Memory B cell (primary cell): ENCODE measurements around the gene CDC26.
"Not testable (repeated sequence)": the region's sequence is repeated elsewhere in the genome, so short reads cannot be mapped to it uniquely, and the experiment has no call there.

Source experiments
- ATAC-seq: fragments of 150-1000 bp; cut with Tn5 transposase; 2 replicates; pipeline ENCODE4 v1.10.0; 2021; ENCODE audit warnings: low read depth, mild to moderate bottlenecking, moderate library complexity
- DNase-seq, 2 donors: peaks; one replicate each; pipeline ENCODE4 v3.0.0; 2022; ENCODE audit warnings: low spot score in 2 of 2
- H3K27ac Mint-ChIP-seq: one replicate; pipeline ENCODE4 v1.8.0; 2022; ENCODE audit warnings: mild to moderate bottlenecking, moderate library complexity, mixed read lengths
- H3K27me3 Mint-ChIP-seq: one replicate; pipeline ENCODE4 v1.8.0; 2022; ENCODE audit warnings: mixed read lengths
- H3K36me3 Mint-ChIP-seq: one replicate; pipeline ENCODE4 v1.8.0; 2022; ENCODE audit warnings: mild to moderate bottlenecking, mixed read lengths
- H3K4me1 Mint-ChIP-seq: one replicate; pipeline ENCODE4 v1.8.0; 2022; ENCODE audit warnings: mixed read lengths
- H3K4me3 Mint-ChIP-seq: one replicate; pipeline ENCODE4 v1.8.0; 2022; ENCODE audit warnings: mild to moderate bottlenecking, moderate library complexity, mixed read lengths
- H3K9me3 Mint-ChIP-seq: one replicate; pipeline ENCODE4 v1.8.0; 2022; ENCODE audit warnings: mixed read lengths

Gene CDC26

DNA sequence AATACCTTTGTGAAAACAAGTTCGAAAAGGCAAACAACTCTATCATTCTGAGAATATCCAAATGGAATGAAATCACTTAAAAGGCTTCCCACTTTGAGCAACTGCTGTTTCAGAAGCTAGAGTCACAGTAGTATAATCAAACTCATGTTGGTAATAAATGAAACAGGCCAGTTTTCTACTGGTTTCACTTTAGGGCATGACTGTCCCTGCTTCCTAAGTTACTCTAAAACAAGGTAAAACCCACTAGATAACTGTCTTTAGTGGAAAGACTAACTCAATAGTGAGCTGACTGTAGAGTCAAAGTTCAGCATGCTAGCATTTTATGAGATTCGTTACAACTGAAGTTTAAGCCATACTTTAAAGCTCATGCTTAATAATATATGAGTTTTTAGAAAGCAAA, 6.0 kb downstream of the CDC26 start:
- DNase-seq: no peak
- no peak for ATAC-seq
- Mint-ChIP-seq H3K9me3 (no peaks in the 10 kb centered on the region), H3K4me3 (no peak overlapping the region), H3K4me1 (peaks cover 12% of the 10 kb centered on the region), H3K27ac (no peak overlapping the region), H3K27me3 (no peaks in the 10 kb centered on the region), H3K36me3 (peaks cover 29% of the 10 kb centered on the region)

GRCh38 chr9:113267911-113268566, 7.3 kb downstream of the CDC26 start:
- DNase-seq (no peak), ATAC-seq (no peak)
- Mint-ChIP-seq H3K36me3 (peaks cover 31% of the 10 kb centered on the region), H3K4me1 (peaks cover 9% of the 10 kb centered on the region), H3K4me3 (no peak overlapping the region), H3K27me3 (no peaks in the 10 kb centered on the region), H3K27ac (peak overlapping the region; percentile 31), H3K9me3 (no peaks in the 10 kb centered on the region)

- no peaks in the 10 kb centered on the region for H3K27me3 Mint-ChIP-seq
- ATAC-seq: no peak
- H3K36me3 Mint-ChIP-seq: peaks cover 32% of the 10 kb centered on the region
- DNase-seq: no peak
- H3K4me1 Mint-ChIP-seq: peaks cover 9% of the 10 kb centered on the region
- no peaks in the 10 kb centered on the region for H3K9me3 Mint-ChIP-seq
- H3K27ac Mint-ChIP-seq: no peak overlapping the region
- H3K4me3 Mint-ChIP-seq: no peak overlapping the region
Measured at GRCh38 chr9:113266174-113266573, 9.2 kb downstream of the CDC26 start.

- H3K9me3 Mint-ChIP-seq: no peaks in the 10 kb centered on the region
- H3K4me1 Mint-ChIP-seq: no peaks in the 10 kb centered on the region
- no peak overlapping the region for H3K4me3 Mint-ChIP-seq
- no peak for ATAC-seq
- H3K27ac Mint-ChIP-seq: no peak overlapping the region
- H3K27me3 Mint-ChIP-seq: no peaks in the 10 kb centered on the region
- H3K36me3 Mint-ChIP-seq: peaks cover 18% of the 10 kb centered on the region
- no peak for DNase-seq
Measured at GRCh38 chr9:113261917-113262671, 13.3 kb downstream of the CDC26 start.

- H3K9me3 Mint-ChIP-seq: no peaks in the 10 kb centered on the region
- no peak overlapping the region for H3K27ac Mint-ChIP-seq
- peaks cover 12% of the 10 kb centered on the region for H3K36me3 Mint-ChIP-seq
- ATAC-seq (no peak), DNase-seq (no peak)
- H3K4me1 Mint-ChIP-seq: no peaks in the 10 kb centered on the region
- no peak overlapping the region for H3K4me3 Mint-ChIP-seq
- H3K27me3 Mint-ChIP-seq: no peaks in the 10 kb centered on the region
Measured at GRCh38 chr9:113258282-113258681, 17.1 kb downstream of the CDC26 start.

GRCh38 chr9:113257863-113258262, 17.5 kb downstream of the CDC26 start:
- no peak for DNase-seq
- Mint-ChIP-seq H3K9me3 (no peaks in the 10 kb centered on the region), H3K36me3 (peaks cover 12% of the 10 kb centered on the region), H3K27me3 (no peaks in the 10 kb centered on the region), H3K4me1 (no peaks in the 10 kb centered on the region), H3K27ac (no peak overlapping the region), H3K4me3 (no peak overlapping the region)
- no peak for ATAC-seq

GRCh38 chr9:113255438-113255837, 19.9 kb downstream of the CDC26 start:
- ATAC-seq (no peak), DNase-seq (no peak)
- H3K27me3 Mint-ChIP-seq: no peaks in the 10 kb centered on the region
- peaks cover 8% of the 10 kb centered on the region for H3K36me3 Mint-ChIP-seq
- H3K9me3 Mint-ChIP-seq: no peaks in the 10 kb centered on the region
- H3K4me1 Mint-ChIP-seq: no peaks in the 10 kb centered on the region
- no peak overlapping the region for H3K27ac Mint-ChIP-seq
- H3K4me3 Mint-ChIP-seq: no peak overlapping the region

- no peaks in the 10 kb centered on the region for H3K4me1 Mint-ChIP-seq
- no peaks in the 10 kb centered on the region for H3K9me3 Mint-ChIP-seq
- peaks cover 5% of the 10 kb centered on the region for H3K36me3 Mint-ChIP-seq
- H3K27ac Mint-ChIP-seq: no peak overlapping the region
- DNase-seq (no peak), ATAC-seq (no peak)
- H3K27me3 Mint-ChIP-seq: no peaks in the 10 kb centered on the region
- H3K4me3 Mint-ChIP-seq: no peak overlapping the region
Measured at GRCh38 chr9:113254991-113255390, 20.4 kb downstream of the CDC26 start.

DNA sequence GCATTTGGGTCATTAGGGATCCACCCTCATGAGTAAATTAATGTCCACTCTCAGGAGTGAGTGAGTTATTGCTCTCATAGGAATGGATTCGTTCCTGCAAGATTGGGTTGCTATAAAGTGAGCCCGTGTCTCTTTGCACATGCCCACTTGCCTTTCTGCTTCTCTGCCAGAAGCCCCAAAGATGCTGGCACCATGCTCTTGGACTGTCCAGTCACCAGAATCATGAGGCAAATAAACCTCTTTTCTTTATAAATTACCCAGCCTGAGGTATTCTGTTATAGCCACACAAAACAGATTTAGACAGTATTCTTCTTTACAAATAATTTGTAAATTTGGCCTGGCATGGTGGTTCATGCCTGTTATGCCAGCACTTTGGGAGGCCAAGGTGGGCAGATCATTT, 24.6 kb downstream of the CDC26 start:
- Mint-ChIP-seq H3K36me3 (peaks cover 2% of the 10 kb centered on the region), H3K4me3 (no peak overlapping the region), H3K27me3 (no peaks in the 10 kb centered on the region), H3K9me3 (no peaks in the 10 kb centered on the region), H3K27ac (no peak overlapping the region), H3K4me1 (no peaks in the 10 kb centered on the region)
- ATAC-seq (no peak), DNase-seq (no peak)

DNA sequence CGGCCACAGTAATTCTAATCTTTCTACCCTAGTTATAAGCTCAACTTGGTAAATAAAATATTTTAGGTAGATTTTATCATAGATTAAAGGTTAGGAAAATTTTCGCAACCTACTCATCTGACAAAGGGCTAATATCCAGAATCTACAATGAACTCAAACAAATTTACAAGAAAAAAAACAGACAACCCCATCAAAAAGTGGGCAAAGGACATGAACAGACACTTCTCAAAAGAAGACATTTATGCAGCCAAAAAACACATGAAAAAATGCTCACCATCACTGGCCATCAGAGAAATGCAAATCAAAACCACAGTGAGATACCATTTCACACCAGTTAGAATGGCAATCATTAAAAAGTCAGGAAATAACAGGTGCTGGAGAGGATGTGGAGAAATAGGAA, 25.7 kb downstream of the CDC26 start:
- H3K4me3 Mint-ChIP-seq, ATAC-seq, H3K27me3 Mint-ChIP-seq, DNase-seq, H3K4me1 Mint-ChIP-seq, H3K27ac Mint-ChIP-seq, H3K36me3 Mint-ChIP-seq, H3K9me3 Mint-ChIP-seq: not testable (repeated sequence)

DNA sequence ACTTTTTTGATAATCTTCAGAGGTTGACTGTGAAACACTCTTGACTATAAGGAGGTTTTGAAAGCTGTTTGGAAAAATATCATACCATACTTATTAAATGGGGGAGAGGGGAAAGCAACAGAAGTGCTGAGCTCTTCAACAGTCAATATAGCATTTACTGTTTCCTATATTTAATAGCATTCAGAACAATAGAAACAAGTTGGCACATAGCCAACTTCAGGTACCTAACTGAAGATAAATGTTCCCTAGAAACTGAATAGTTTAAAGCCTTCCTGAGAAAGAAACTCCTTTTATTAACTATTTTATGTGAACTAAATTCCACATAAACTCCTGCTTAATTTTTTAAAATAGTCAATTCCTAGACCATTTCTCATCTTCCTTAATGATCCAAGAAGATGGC, 27.7 kb downstream of the CDC26 start:
- peaks cover 2% of the 10 kb centered on the region for H3K36me3 Mint-ChIP-seq
- H3K4me1 Mint-ChIP-seq: peaks cover 3% of the 10 kb centered on the region
- H3K27ac Mint-ChIP-seq: no peak overlapping the region
- no peak for DNase-seq
- no peak overlapping the region for H3K4me3 Mint-ChIP-seq
- H3K27me3 Mint-ChIP-seq: no peaks in the 10 kb centered on the region
- H3K9me3 Mint-ChIP-seq: no peaks in the 10 kb centered on the region
- no peak for ATAC-seq

DNA sequence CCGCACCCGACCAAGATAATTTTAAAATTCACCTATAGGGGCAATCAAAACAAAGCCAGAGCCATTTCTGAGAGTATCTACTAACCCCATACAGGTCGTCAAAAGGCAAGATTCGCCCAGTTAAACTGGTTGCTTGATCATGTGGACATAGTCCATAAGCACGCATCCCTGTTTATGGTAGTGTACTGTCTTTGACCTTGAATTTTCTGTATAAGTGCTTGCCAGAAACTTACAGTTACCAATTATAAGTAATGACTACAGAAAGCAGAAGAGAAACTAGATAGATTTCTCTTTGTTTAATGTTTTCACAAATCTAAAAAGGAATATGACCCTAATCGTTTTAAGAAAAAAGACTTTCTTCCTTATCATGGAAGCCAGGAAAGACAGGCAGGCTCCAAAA, 28.4 kb downstream of the CDC26 start:
- Mint-ChIP-seq H3K4me3 (no peak overlapping the region), H3K4me1 (peaks cover 4% of the 10 kb centered on the region), H3K27ac (no peak overlapping the region), H3K27me3 (no peaks in the 10 kb centered on the region), H3K36me3 (peaks cover 2% of the 10 kb centered on the region), H3K9me3 (no peaks in the 10 kb centered on the region)
- no peak for ATAC-seq
- DNase-seq: no peak

DNA sequence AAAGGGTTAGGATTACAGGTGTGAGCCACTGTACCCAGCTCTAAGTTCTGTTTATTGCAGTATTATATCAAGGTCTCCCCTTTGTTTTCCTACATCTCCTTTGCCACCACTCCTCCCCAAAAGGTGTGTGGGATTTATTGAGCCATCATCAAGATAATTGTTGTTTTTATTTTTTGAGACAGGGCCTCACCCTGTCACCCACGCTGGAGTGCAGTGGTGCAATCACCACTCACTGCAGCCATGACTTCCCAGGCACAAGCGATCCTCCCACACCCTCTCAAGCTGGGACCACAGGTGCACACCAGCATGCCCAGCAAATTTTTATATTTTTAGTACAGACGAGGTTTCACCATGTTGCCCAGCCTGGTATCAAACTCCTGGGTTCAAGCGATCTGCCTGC, 29.5 kb downstream of the CDC26 start:
- Mint-ChIP-seq H3K4me3 (no peak overlapping the region), H3K9me3 (no peaks in the 10 kb centered on the region), H3K27me3 (no peaks in the 10 kb centered on the region), H3K4me1 (peaks cover 4% of the 10 kb centered on the region), H3K27ac (no peak overlapping the region), H3K36me3 (peaks cover 2% of the 10 kb centered on the region)
- DNase-seq (no peak), ATAC-seq (no peak)

GRCh38 chr9:113244556-113244955, 30.8 kb downstream of the CDC26 start:
- Mint-ChIP-seq H3K4me1 (peaks cover 4% of the 10 kb centered on the region), H3K36me3 (peaks cover 2% of the 10 kb centered on the region)

GRCh38 chr9:113241161-113241560, 34.2 kb downstream of the CDC26 start:
- H3K36me3 Mint-ChIP-seq: no peaks in the 10 kb centered on the region
- no peak for DNase-seq
- H3K9me3 Mint-ChIP-seq: no peaks in the 10 kb centered on the region
- no peaks in the 10 kb centered on the region for H3K27me3 Mint-ChIP-seq
- H3K4me1 Mint-ChIP-seq: peaks cover 4% of the 10 kb centered on the region
- no peak overlapping the region for H3K27ac Mint-ChIP-seq
- H3K4me3 Mint-ChIP-seq: no peak overlapping the region
- no peak for ATAC-seq

More at GRCh38 chr9:113244556-113244955, 30.8 kb downstream of the CDC26 start:
- H3K9me3 Mint-ChIP-seq: no peaks in the 10 kb centered on the region
- no peak overlapping the region for H3K4me3 Mint-ChIP-seq
- ATAC-seq (no peak), DNase-seq (no peak)
- H3K27me3 Mint-ChIP-seq: no peaks in the 10 kb centered on the region
- H3K27ac Mint-ChIP-seq: peak overlapping the region; percentile 22
